Hepatocyte (in vitro differentiated cells): Measurements from ENCODE around the gene KIF2A. TPM values are rescaled to one million over a fixed set of nuclear protein-coding genes. Genes with fewer than 3 reads are reported as not detected.

Experiments used
- DNase-seq: peaks from one replicate; pipeline ENCODE4 v3.0.0-alpha.2; 2016; ENCODE audit warnings: low spot score
- H2AFZ ChIP-seq: fragments of 200-600 bp; sonication (generic); 2 replicates; pipeline ENCODE4 v1.6.0; 2016; ENCODE audit warnings: antibody characterized with exemption, mild to moderate bottlenecking
- H3K27ac ChIP-seq: fragments of 200-600 bp; sonication (generic); 2 replicates; pipeline ENCODE4 v1.5.1; 2016; ENCODE audit warnings: mild to moderate bottlenecking
- H3K27me3 ChIP-seq: fragments of 200-600 bp; sonication (generic); 2 replicates; pipeline ENCODE4 v1.6.1; 2016
- H3K36me3 ChIP-seq: fragments of 200-600 bp; sonication (generic); replicated peaks from 2 replicates; pipeline ENCODE4 v1.5.1; 2016; ENCODE audit warnings: low read depth; ENCODE audit not compliant: insufficient read depth
- H3K4me1 ChIP-seq: fragments of 200-600 bp; sonication (generic); 2 replicates; pipeline ENCODE4 v1.5.1; 2016; ENCODE audit warnings: mild to moderate bottlenecking, moderate library complexity; ENCODE audit not compliant: insufficient read depth
- H3K4me2 ChIP-seq: fragments of 200-600 bp; sonication (generic); 2 replicates; pipeline ENCODE4 v1.6.0; 2016
- H3K4me3 ChIP-seq: fragments of 200-600 bp; sonication (generic); 2 replicates; pipeline ENCODE4 v1.5.1; 2016; ENCODE audit warnings: mild to moderate bottlenecking
- H3K79me2 ChIP-seq: fragments of 200-600 bp; sonication (generic); 2 replicates; pipeline ENCODE4 v1.6.0; 2017; ENCODE audit warnings: mild to moderate bottlenecking
- H3K9me2 ChIP-seq: fragments of 200-600 bp; sonication (generic); replicated peaks from 2 replicates; pipeline ENCODE4 v1.6.0; 2017; ENCODE audit warnings: mild to moderate bottlenecking; ENCODE audit not compliant: insufficient read depth
- H3K9me3 ChIP-seq: fragments of 200-600 bp; sonication (generic); 2 replicates; pipeline ENCODE4 v1.5.1; 2016; ENCODE audit warnings: low read depth, mild to moderate bottlenecking
- H4K20me1 ChIP-seq: fragments of 200-600 bp; sonication (generic); 2 replicates; pipeline ENCODE4 v1.6.0; 2016; ENCODE audit warnings: mild to moderate bottlenecking; ENCODE audit not compliant: insufficient read depth, poor library complexity, severe bottlenecking
- EZH2 ChIP-seq: fragments of 200-600 bp; sonication (generic); IDR thresholded peaks from 2 replicates; pipeline ENCODE4 v1.6.1; 2016; ENCODE audit warnings: antibody characterized with exemption, mild to moderate bottlenecking, borderline replicate concordance
- EZH2phosphoT487 ChIP-seq: fragments of 200-600 bp; sonication (generic); IDR thresholded peaks from one replicate; pipeline ENCODE4 v1.6.1; 2018; ENCODE audit warnings: antibody characterized with exemption, mild to moderate bottlenecking, low read depth, moderate library complexity; ENCODE audit not compliant: unreplicated experiment, severe bottlenecking
- WGBS: methylation state at CpG from one replicate; pipeline ENCODE4 v1.1.6; 2016; ENCODE audit warnings: low lambda C conversion rate; ENCODE audit errors: missing lambda C conversion rate; 5-methylcytosine and 5-hydroxymethylcytosine counted together
- polyA plus RNA-seq: library from polyadenylated mRNA; unstranded; fragments of >200 nt; fragmentation: Nextera tagmentation; extraction: Ambion mirVana; gene quantifications from 2 replicates; pipeline ENCODE4 v1.2.1, GENCODE V29; 2016
- total RNA-seq: library from RNA; depleted of rRNA; stranded (reverse); fragments of >200 nt; gene quantifications from 2 replicates; pipeline ENCODE4 v1.2.3, GENCODE V29; 2014
- TF ChIP-seq, protein P1 (sequence below): fragments of 200-600 bp; sonication (generic); IDR thresholded peaks from 2 replicates; pipeline ENCODE4 v1.5.1; 2016; ENCODE audit warnings: antibody characterized with exemption, mild to moderate bottlenecking; ENCODE audit not compliant: poor library complexity

KIF2A gene
- total and polyA plus RNA-seq, 2 experiments from 2014 or later, result 28.3 to 46.9 TPM

GRCh38 chr5:62362701-62363100 is 56.7 kb downstream of the KIF2A start:
- Histone ChIP-seq H3K4me3 (no peak overlapping the region), H3K27me3 (no peaks in the 10 kb centered on the region), H3K79me2 (no peaks in the 10 kb centered on the region), H4K20me1 (no peaks in the 10 kb centered on the region), H3K9me2 (no peaks in the 10 kb centered on the region), H3K9me3 (peaks cover 3% of the 10 kb centered on the region), H3K4me1 (no peaks in the 10 kb centered on the region), H2AFZ (no peak overlapping the region), H3K36me3 (no peaks in the 10 kb centered on the region), H3K27ac (no peak overlapping the region), H3K4me2 (no peak overlapping the region)
- DNase-seq, result no peak
- TF ChIP-seq EZH2, result no peak
- TF ChIP-seq, protein P1, sequence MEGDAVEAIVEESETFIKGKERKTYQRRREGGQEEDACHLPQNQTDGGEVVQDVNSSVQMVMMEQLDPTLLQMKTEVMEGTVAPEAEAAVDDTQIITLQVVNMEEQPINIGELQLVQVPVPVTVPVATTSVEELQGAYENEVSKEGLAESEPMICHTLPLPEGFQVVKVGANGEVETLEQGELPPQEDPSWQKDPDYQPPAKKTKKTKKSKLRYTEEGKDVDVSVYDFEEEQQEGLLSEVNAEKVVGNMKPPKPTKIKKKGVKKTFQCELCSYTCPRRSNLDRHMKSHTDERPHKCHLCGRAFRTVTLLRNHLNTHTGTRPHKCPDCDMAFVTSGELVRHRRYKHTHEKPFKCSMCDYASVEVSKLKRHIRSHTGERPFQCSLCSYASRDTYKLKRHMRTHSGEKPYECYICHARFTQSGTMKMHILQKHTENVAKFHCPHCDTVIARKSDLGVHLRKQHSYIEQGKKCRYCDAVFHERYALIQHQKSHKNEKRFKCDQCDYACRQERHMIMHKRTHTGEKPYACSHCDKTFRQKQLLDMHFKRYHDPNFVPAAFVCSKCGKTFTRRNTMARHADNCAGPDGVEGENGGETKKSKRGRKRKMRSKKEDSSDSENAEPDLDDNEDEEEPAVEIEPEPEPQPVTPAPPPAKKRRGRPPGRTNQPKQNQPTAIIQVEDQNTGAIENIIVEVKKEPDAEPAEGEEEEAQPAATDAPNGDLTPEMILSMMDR, result no peak
- TF ChIP-seq EZH2phosphoT487, result no peak
- WGBS, result 97% methylated on average over 3 of the region's 3 CpGs

GRCh38 chr5:62369039-62369438 is 63.0 kb downstream of the KIF2A start:
- no peak for TF ChIP-seq EZH2phosphoT487
- TF ChIP-seq EZH2, result no peak
- TF ChIP-seq, protein P1, result no peak
- Histone ChIP-seq H3K4me2 (no peak overlapping the region), H3K9me2 (no peaks in the 10 kb centered on the region), H3K79me2 (no peaks in the 10 kb centered on the region), H3K4me3 (no peak overlapping the region), H3K9me3 (peaks cover 3% of the 10 kb centered on the region), H3K27me3 (no peaks in the 10 kb centered on the region), H3K27ac (no peak overlapping the region), H2AFZ (no peak overlapping the region), H3K4me1 (no peaks in the 10 kb centered on the region), H4K20me1 (no peaks in the 10 kb centered on the region), H3K36me3 (no peaks in the 10 kb centered on the region)
- WGBS, result 96% methylated on average over 2 of the region's 2 CpGs
- DNase-seq, result no peak

DNA sequence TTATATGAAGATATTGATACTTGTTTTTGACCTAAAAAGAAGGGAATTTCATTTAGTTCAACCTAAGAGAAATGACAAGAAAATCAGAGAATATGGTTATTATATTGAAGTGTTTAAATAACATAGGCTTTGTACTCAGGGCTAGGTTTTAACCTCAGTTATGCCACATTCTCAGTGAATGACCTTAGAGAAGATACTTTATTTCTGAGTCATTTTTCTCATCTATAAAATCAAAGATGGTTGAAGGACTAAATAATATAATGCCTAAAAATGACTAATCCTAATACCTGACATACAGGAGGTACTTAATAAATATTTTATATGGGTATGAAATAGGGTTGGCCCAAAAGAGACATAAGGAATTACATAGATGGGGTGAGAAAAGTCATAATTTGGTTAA is 65.4 kb downstream of the KIF2A start:
- Histone ChIP-seq H3K79me2 (no peaks in the 10 kb centered on the region), H3K9me2 (no peaks in the 10 kb centered on the region), H3K9me3 (no peaks in the 10 kb centered on the region), H3K4me1 (no peaks in the 10 kb centered on the region), H4K20me1 (no peaks in the 10 kb centered on the region), H3K27ac (no peak overlapping the region), H3K4me3 (no peak overlapping the region), H2AFZ (no peak overlapping the region), H3K4me2 (no peak overlapping the region), H3K27me3 (no peaks in the 10 kb centered on the region), H3K36me3 (no peaks in the 10 kb centered on the region)
- no peak for DNase-seq
- TF ChIP-seq EZH2 (no peak), EZH2phosphoT487 (no peak)

DNA sequence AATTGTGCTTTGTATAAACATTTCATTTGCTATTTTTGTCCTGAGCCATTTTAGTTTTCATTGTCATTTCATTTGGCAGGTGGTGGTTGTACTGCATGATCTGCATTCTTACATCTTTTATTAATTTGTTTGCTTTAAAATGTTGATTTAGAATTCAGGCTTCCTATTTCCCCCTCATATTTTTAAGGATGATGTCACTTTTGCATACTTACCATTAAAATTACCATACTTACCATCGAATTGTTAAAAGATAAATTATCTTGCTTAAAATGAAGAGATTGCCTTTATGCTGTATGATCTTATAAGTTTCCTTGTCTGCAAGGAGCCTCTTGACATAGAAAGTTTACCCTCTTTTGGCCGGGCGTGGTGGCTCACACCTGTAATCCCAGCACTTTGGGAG is 66.6 kb downstream of the KIF2A start:
- no peak overlapping the region for H2AFZ ChIP-seq
- 98% methylated on average over 3 of the region's 3 CpGs for WGBS
- no peaks in the 10 kb centered on the region for H3K36me3 ChIP-seq
- TF ChIP-seq EZH2, result no peak
- TF ChIP-seq, protein P1, result no peak
- TF ChIP-seq EZH2phosphoT487, result no peak
- no peaks in the 10 kb centered on the region for H4K20me1 ChIP-seq
- no peaks in the 10 kb centered on the region for H3K27me3 ChIP-seq
- no peak overlapping the region for H3K27ac ChIP-seq
- H3K4me3 ChIP-seq, result no peak overlapping the region
- H3K9me2 ChIP-seq, result no peaks in the 10 kb centered on the region
- H3K4me1 ChIP-seq, result no peaks in the 10 kb centered on the region
- no peak overlapping the region for H3K4me2 ChIP-seq
- H3K79me2 ChIP-seq, result no peaks in the 10 kb centered on the region
- DNase-seq, result no peak
- H3K9me3 ChIP-seq, result no peaks in the 10 kb centered on the region
